ENCODE measurements around the gene DEFB129.

- TF ChIP-seq CTCF (IDR thresholded peaks at IDR 0.05) (no peak), POLR2A (IDR thresholded peaks at IDR 0.05) (no peak)
Observed at GRCh38 chr20:227439-228105, 514 bp downstream of the DEFB129 start.
